Stimulated activated effector memory CD8-positive, alpha-beta T cell treated with anti-CD3 and anti-CD28 coated beads, Interleukin-12 subunit alpha, Interleukin-12 subunit beta, amount 100 ng/mL, for 72 hours (primary cell): ENCODE results near the gene MDP1.

Experiments
- ATAC-seq: fragments of 150-1000 bp; cut with Tn5 transposase; 2 replicates; pipeline ENCODE4 v1.10.0; 2021
- DNase-seq, 2 donors: peaks; one replicate each; pipeline ENCODE4 v3.0.0; 2021 to 2022; ENCODE audit warnings: low spot score in 2 of 2
- H3K27ac Mint-ChIP-seq: one replicate; pipeline ENCODE4 v1.8.0; 2022; ENCODE audit warnings: mild to moderate bottlenecking, mixed read lengths
- H3K36me3 Mint-ChIP-seq: one replicate; pipeline ENCODE4 v1.8.0; 2022; ENCODE audit warnings: mild to moderate bottlenecking, mixed read lengths
- H3K4me1 Mint-ChIP-seq: one replicate; pipeline ENCODE4 v1.8.0; 2022; ENCODE audit warnings: mixed read lengths
- H3K4me3 Mint-ChIP-seq: one replicate; pipeline ENCODE4 v1.8.0; 2022; ENCODE audit warnings: mild to moderate bottlenecking, mixed read lengths
- H3K9me3 Mint-ChIP-seq: one replicate; pipeline ENCODE4 v1.8.0; 2022; ENCODE audit warnings: mixed read lengths

Gene MDP1

DNA sequence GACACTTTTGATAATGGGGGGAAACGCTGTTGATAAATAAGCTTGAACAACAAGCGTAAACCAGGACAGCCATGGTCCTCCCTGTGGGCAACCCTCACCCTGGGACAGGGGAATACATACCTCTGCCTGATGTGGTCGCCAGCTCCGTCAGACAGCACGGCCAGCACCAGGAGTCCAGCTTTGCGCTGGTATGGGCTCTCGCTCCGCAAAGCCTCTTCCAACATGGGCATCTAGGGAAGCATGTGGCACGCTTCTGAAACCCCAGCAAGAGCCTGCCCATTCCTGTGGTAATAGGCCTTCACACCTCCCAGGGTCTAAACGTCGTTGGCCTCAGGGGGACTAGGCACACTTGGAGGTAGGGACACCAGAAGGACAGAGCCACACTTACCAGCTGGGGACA is 30.1 kb downstream of the MDP1 start:
- Mint-ChIP-seq H3K4me1 (peaks cover 42% of the 10 kb centered on the region), H3K9me3 (no peaks in the 10 kb centered on the region), H3K4me3 (no peak overlapping the region), H3K27ac (peak overlapping the region; percentile 64), H3K36me3 (peaks cover 79% of the 10 kb centered on the region)
- ATAC-seq (no peak), DNase-seq (no peak)

GRCh38 chr14:24185026-24185425 is 30.8 kb downstream of the MDP1 start:
- Mint-ChIP-seq H3K9me3 (no peaks in the 10 kb centered on the region), H3K4me3 (no peak overlapping the region), H3K4me1 (peaks cover 44% of the 10 kb centered on the region), H3K36me3 (peaks cover 80% of the 10 kb centered on the region), H3K27ac (peak overlapping the region; percentile 64)
- DNase-seq: no peak
- ATAC-seq: no peak

- no peaks in the 10 kb centered on the region for H3K9me3 Mint-ChIP-seq
- H3K27ac Mint-ChIP-seq: peak overlapping the region; percentile 64
- H3K4me3 Mint-ChIP-seq: no peak overlapping the region
- H3K4me1 Mint-ChIP-seq: peaks cover 43% of the 10 kb centered on the region
- no peak for ATAC-seq
- H3K36me3 Mint-ChIP-seq: peaks cover 87% of the 10 kb centered on the region
- no peak for DNase-seq
These were observed 31.5 kb downstream of the MDP1 start for GRCh38 chr14:24184104-24184970.

DNA sequence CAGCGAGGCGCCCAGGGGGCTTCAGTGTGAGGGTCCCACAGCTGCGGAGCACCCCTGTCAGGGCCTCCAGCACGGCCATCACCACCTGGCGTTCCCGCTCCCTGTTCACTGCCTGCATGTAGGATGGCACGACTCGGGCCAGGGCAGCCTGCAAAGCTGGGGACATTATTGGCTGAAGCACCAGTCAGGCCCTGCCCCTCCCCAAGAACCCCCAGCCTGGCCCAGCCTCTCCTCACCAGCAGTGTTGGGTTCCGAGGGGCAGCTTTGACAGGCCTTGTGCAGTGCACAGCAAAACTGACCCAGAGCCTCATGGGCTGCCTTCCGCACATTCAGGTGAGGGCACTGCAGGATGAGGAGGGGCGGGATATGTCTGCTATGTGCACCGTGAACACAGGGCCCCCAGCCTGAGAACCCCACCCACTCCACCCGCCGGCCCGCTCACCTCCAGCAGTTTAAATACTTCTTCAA is 32.8 kb downstream of the MDP1 start:
- Mint-ChIP-seq H3K27ac (peak overlapping the region; percentile 84), H3K36me3 (peaks cover 90% of the 10 kb centered on the region), H3K4me1 (peaks cover 42% of the 10 kb centered on the region), H3K9me3 (no peaks in the 10 kb centered on the region), H3K4me3 (no peak overlapping the region)
- no peak for ATAC-seq
- no peak for DNase-seq

GRCh38 chr14:24182110-24182882 is 33.6 kb downstream of the MDP1 start:
- Mint-ChIP-seq H3K27ac (peak overlapping the region; percentile 84), H3K9me3 (no peaks in the 10 kb centered on the region), H3K4me1 (peaks cover 34% of the 10 kb centered on the region), H3K4me3 (no peak overlapping the region), H3K36me3 (peaks cover 90% of the 10 kb centered on the region)
- DNase-seq (no peak), ATAC-seq (no peak)

DNA sequence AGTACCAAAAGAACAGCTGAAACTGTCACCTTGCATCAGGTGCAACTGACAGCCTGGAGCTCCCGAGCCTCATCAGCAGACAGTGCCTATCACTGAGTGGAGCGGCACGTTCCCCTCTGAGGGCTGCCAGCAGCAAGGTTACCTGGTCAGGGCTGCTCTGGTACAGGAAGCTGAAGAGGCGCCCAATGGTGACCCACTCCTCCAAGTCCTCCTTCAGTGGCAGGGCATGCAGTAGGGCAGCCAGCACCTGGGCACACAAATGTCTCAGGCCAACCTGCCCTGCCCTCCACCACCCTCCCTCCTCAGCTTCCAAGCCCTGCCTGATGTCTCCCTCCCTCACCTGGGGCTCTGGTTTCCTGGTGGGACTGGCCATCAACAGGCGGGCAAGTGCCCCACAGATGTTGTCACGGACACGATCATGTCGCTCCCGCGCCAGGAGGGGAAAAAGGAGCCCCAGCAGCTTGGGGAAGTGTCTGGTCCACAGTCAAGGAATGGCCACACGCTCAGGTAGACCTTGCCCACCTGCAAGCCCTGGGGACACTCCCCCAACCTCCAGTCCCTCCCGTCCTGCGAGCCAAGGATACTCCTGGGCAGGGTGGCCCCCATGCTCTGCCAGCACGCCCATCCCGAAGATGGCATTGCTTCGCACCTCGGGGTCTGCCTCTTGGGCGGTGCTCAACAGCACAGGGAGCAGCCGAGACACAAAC is 34.3 kb downstream of the MDP1 start:
- DNase-seq: no peak
- no peaks in the 10 kb centered on the region for H3K9me3 Mint-ChIP-seq
- no peak for ATAC-seq
- H3K4me3 Mint-ChIP-seq: no peak overlapping the region
- H3K27ac Mint-ChIP-seq: peak overlapping the region; percentile 85
- H3K36me3 Mint-ChIP-seq: peaks cover 93% of the 10 kb centered on the region
- H3K4me1 Mint-ChIP-seq: peaks cover 29% of the 10 kb centered on the region

DNA sequence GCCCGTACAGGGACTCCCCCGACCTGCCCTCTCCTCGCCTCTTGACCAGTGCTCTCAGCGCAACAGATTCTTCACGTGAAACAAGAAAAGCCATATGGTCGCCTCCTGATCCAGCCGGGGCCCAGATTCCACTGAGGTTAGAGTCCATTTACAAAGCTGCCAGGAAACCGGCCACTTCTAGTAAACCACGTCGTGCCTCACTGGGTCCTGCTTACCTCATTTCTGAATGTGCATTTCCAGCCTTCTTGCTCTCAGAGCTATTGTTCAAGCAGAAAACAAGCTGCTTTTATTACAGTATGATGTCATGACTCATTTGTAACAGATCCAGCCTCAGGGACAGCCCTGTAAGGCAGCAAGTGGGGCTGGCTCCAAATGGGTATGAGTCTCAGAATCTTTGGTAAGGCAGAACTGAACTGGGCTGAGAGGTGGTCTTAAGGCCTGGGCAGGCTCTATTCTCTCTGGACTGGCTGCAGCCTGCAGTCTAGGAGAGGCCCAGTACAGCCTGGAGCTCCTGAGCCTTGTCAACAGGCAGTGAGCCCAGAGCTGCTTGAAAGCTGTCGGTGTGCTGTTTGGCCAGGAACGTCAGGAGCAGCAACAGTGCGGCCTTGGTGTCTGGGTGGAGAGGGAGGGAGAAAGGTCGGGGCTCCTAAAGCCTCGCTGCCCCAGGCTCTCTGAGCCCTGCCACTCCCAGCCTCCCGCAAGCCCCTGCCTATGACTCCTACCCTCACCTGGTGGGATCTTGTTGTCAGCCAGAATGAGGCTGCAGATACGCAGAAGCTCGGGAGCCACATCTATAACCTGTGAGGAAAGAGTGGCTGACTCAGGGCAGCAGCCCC is 35.7 kb downstream of the MDP1 start:
- H3K36me3 Mint-ChIP-seq: peaks cover 98% of the 10 kb centered on the region
- DNase-seq (no peak), ATAC-seq (peak; percentile 27)
- H3K4me3 Mint-ChIP-seq: no peak overlapping the region
- peak overlapping the region; percentile 85 for H3K27ac Mint-ChIP-seq
- H3K9me3 Mint-ChIP-seq: no peaks in the 10 kb centered on the region
- H3K4me1 Mint-ChIP-seq: peaks cover 25% of the 10 kb centered on the region

DNA sequence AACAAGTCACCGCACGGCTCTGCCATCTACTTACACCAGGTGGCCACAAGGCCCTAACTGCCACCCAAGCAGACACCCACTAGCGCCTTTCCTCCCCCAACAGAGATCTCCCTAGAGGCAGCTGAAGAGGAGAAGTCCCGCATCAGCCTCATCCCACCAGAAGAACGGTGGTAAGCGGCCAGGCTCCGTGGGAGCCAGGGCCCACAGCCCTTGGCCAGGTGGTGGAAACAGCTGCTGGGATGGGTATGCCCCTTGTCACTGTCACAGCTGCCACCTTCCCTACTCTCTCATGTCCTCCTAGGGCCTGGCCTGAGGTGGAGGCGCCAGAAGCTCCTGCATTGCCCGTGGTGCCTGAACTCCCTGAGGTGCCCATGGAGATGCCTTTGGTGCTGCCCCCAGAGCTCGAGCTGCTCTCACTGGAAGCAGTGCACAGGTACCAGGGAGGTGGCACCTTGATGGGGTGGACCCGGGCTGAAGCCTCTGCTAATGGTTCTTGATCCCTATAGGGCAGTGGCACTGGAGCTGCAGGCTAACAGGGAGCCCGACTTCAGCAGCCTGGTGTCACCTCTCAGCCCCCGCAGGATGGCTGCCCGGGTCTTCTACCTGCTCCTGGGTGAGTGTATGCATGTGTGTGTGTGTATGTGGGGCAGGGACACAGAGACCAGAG is 36.4 kb downstream of the MDP1 start:
- Mint-ChIP-seq H3K36me3 (peaks cover 98% of the 10 kb centered on the region), H3K4me3 (no peak overlapping the region), H3K27ac (peak overlapping the region; percentile 85), H3K4me1 (peaks cover 32% of the 10 kb centered on the region), H3K9me3 (no peaks in the 10 kb centered on the region)
- ATAC-seq (peak; percentile 2), DNase-seq (no peak)

DNA sequence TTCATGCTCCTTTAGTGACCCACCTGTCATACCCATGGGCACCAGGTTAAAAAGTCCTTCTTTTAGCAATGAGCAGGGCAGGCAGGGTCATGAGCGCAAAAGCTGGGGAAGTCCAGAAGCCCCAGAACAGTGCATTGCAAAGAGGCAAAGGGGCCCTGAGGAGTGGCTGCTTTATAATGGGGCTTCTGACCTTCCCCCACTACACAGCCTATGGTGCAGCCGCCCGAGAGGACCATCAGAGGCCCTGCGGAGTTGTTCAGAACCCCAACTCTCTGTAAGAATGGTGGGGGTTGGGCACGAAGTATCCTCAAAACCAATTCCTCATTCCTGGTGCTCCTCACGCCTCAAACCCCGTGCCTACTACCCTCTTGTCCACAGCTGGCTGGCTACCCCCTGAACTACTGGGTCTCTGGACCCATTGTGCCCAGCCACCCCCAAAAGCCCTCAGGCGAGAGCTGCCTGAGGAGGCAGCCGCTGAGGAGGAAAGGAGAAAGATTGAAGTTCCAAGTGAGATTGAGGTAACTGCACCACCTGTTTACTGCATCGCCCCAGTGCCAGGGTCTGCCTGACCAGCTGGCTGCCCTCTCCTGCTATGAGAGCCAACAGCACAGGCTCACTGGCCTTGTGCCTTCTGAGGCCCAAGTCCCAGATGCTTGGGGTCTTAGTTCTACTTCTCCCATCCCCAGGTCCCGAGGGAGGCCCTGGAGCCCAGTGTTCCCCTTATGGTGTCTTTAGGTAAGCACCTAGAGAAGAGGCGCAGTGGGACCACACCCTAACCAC is 37.3 kb downstream of the MDP1 start:
- no peak for DNase-seq
- Mint-ChIP-seq H3K36me3 (peaks cover 98% of the 10 kb centered on the region), H3K4me1 (peaks cover 34% of the 10 kb centered on the region), H3K4me3 (no peak overlapping the region), H3K9me3 (no peaks in the 10 kb centered on the region), H3K27ac (peak overlapping the region; percentile 85)
- ATAC-seq: no peak

DNA sequence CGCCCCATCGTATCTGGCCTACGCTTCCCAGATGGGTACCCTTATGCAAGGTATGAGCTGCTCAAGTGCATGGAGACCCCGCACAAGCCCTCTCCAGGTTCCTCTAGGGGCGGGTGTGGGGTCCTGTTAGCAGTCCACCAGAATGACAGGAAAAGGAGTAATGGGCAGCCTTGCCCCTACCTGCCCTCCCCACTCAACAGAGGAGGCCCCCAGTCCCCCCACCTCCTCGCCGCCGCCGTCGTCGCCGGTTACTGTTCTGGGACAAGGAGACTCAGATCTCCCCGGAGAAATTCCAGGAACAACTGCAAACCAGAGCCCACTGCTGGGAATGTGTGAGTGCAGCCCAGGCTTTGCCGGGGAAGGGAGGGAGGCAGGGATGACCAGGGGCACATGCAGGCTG is 38.0 kb downstream of the MDP1 start:
- H3K4me1 Mint-ChIP-seq: peaks cover 41% of the 10 kb centered on the region
- no peak overlapping the region for H3K27ac Mint-ChIP-seq
- DNase-seq (no peak), ATAC-seq (no peak)
- H3K4me3 Mint-ChIP-seq: no peak overlapping the region
- H3K36me3 Mint-ChIP-seq: peaks cover 98% of the 10 kb centered on the region
- no peaks in the 10 kb centered on the region for H3K9me3 Mint-ChIP-seq

DNA sequence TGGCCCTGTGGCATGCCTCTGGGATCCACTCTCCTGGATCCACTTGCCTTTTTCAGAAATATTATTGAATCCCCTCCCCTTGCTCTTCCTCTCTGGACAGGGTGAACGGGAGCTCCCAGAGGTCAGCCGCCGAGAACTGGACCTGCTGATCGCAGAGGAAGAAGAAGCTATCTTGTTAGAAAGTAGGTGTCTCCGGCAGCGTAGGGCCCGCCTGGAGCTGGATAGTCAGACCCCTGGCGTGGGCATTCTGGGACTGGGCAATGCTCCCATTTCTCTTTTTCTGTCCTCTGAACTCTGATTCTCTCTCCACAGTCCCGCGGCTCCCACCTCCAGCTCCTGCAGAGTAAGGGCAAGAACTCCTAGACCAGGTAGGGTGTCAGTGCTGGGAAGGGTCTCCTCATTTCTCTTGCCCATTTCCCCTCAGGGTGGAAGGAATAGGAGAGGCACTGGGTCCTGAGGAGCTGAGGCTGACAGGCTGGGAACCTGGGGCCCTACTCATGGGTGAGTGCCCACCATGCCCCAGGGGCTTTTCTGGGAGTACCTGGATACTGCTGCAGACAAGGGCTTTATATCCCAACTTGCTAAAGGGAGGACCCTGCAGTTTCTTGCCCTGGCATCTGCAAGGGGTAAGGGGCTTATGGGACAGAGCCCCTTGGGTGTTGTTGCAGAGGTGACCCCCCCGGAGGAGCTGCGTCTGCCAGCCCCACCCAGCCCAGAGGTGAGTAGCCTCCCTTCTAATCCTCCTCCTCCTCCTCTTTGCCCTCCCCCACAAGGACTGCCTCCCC is 38.6 kb downstream of the MDP1 start:
- H3K27ac Mint-ChIP-seq: no peak overlapping the region
- H3K36me3 Mint-ChIP-seq: peaks cover 94% of the 10 kb centered on the region
- H3K9me3 Mint-ChIP-seq: no peaks in the 10 kb centered on the region
- no peak for DNase-seq
- H3K4me1 Mint-ChIP-seq: peaks cover 39% of the 10 kb centered on the region
- no peak overlapping the region for H3K4me3 Mint-ChIP-seq
- no peak for ATAC-seq

GRCh38 chr14:24176599-24176998 is 39.3 kb downstream of the MDP1 start:
- Mint-ChIP-seq H3K9me3 (no peaks in the 10 kb centered on the region), H3K27ac (no peak overlapping the region), H3K4me3 (no peak overlapping the region), H3K4me1 (peaks cover 44% of the 10 kb centered on the region), H3K36me3 (peaks cover 91% of the 10 kb centered on the region)
- DNase-seq: no peak
- no peak for ATAC-seq

GRCh38 chr14:24172871-24173281 is 43.0 kb downstream of the MDP1 start:
- peak overlapping the region; percentile 84 for H3K4me3 Mint-ChIP-seq
- no peaks in the 10 kb centered on the region for H3K9me3 Mint-ChIP-seq
- H3K4me1 Mint-ChIP-seq: peaks cover 42% of the 10 kb centered on the region
- ATAC-seq (no peak), DNase-seq (no peak)
- peaks cover 91% of the 10 kb centered on the region for H3K36me3 Mint-ChIP-seq
- peak overlapping the region; percentile 64 for H3K27ac Mint-ChIP-seq
